GM04503 (cell line): ENCODE measurements around the gene CDKAL1.
"Not testable (repeated sequence)": the region's sequence is repeated elsewhere in the genome, so short reads cannot be mapped to it uniquely, and the experiment has no call there.

ENCODE experiments used
- DNase-seq: peaks from one replicate; pipeline ENCODE4 v3.0.0-alpha.2; 2012; ENCODE audit warnings: low read depth

The CDKAL1 gene

DNA sequence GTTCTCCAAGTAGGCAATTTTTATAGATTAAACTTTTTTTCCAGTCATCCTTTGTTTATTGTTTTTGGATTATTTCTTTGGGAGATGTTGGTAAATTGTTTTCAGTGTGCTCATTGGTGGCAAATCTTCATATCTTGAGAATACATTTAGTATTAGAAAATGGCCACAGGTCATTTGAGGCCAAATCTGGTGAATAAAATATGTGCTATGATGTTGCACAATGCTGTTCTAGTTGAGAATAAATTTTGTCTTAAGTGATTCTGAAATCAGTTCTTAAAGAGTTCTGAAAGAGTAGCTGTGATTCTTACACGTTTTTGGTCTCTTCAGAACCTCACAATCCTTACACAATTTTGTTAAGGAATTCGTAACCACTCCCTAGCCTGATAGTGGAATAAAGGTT lies 20.1 kb downstream of the CDKAL1 start:
- DNase-seq = no peak

- no peak for DNase-seq
These were observed 20.6 kb downstream of the CDKAL1 start for GRCh38 chr6:20554817-20555216.

- no peak for DNase-seq
These were observed 25.8 kb downstream of the CDKAL1 start for GRCh38 chr6:20559924-20560551.

GRCh38 chr6:20563377-20563776 lies 29.1 kb downstream of the CDKAL1 start:
- no peak for DNase-seq

DNA sequence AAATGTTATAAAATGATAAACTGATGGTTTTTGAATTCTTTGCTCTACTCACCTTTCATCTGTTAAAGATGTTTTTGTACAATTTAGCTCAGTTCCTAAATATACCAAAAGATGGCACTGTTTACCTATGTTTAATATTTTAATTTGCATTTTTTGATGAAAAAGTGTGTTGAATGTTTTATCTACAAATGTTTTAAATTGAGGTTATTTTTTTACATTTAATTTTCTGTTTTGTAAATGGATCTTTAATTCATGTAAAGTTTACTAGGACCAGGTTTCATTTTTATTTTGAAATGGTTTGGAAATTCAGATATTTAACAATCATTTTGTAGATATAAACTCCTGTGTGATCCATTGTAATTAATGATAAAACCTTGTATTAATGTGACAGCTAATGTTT lies 30.0 kb downstream of the CDKAL1 start:
- no peak for DNase-seq

DNA sequence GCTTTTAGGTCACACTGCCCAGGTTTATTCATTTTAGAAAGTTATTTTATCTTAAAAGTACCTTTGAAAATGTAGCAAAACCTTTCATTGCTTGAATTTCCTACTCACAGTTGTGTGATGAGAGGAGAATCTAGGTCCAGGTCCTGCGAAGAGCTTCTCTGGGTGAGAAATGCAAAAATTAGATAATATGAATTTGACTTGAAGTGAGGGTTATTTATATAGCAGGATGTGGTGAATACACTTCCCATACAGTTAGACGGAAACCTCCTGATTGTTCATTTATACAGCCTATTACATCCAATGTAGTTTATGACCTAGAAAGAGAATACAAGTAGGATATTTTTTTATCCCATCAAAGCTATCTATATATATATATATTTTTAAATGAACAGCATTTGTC lies 30.5 kb downstream of the CDKAL1 start:
- DNase-seq = no peak

- no peak for DNase-seq
These were observed 31.1 kb downstream of the CDKAL1 start for GRCh38 chr6:20565342-20565741.

- no peak for DNase-seq
These were observed 31.9 kb downstream of the CDKAL1 start for GRCh38 chr6:20566109-20566508.

GRCh38 chr6:20569000-20569610 lies 34.8 kb downstream of the CDKAL1 start:
- no peak for DNase-seq

DNA sequence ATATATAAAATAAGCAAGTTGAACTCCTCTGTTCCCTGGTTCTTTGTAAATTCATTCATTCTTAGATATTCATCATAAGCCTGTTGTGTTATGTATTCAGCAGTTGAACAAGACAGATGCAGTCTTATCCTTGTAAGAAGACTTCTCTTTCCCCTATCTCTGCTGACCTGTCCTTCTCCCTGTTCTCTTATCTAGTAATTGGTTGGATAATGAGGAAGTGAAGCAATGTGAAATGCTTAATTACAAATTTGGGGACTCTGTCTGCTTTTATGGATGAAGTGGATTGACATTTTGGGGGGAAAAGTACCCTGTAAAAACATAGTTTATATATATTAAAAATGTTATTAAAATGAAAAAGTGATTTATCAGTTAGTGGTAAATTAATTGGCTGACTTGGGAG lies 37.0 kb downstream of the CDKAL1 start:
- DNase-seq = no peak

DNA sequence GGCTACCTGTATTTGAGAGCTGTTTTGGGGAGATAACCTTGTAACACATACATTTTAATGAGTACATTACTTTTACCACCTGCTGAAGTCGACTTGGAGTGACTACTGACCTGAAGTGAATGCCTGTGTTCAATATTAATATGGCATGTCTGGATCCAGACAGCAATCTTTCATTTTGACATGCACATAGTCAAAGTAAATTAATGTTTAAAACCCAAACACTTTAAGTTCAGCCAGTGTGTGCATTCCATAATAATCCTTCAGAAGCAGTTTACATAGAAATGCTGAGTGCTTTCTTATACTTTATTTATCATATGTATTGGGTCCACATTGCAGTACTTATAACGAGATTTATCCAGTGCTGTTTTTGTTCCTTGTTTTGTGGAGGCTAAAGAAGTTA lies 38.0 kb downstream of the CDKAL1 start:
- DNase-seq = no peak

DNA sequence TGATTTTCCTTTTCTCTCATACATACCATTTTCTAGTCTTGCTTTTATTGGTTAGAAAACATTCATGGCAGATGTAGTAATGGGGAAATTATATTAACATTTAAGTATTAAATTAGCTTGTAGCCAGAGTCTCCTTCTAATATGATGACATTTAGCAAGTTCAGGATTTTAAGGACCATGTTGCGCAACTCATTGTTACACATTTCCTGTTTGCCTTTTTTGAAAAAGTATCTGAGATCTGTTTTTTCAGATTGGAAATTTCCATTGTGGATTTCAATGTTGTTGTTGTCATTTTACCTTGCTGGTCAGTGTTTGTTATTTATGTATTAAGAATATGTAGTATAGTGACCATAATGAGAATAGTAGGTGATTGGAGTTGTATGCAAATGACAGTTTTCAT lies 38.7 kb downstream of the CDKAL1 start:
- DNase-seq = no peak

GRCh38 chr6:20574355-20574754 lies 40.1 kb downstream of the CDKAL1 start:
- DNase-seq = no peak

- no peak for DNase-seq
These were observed 40.9 kb downstream of the CDKAL1 start for GRCh38 chr6:20575125-20575524.

DNA sequence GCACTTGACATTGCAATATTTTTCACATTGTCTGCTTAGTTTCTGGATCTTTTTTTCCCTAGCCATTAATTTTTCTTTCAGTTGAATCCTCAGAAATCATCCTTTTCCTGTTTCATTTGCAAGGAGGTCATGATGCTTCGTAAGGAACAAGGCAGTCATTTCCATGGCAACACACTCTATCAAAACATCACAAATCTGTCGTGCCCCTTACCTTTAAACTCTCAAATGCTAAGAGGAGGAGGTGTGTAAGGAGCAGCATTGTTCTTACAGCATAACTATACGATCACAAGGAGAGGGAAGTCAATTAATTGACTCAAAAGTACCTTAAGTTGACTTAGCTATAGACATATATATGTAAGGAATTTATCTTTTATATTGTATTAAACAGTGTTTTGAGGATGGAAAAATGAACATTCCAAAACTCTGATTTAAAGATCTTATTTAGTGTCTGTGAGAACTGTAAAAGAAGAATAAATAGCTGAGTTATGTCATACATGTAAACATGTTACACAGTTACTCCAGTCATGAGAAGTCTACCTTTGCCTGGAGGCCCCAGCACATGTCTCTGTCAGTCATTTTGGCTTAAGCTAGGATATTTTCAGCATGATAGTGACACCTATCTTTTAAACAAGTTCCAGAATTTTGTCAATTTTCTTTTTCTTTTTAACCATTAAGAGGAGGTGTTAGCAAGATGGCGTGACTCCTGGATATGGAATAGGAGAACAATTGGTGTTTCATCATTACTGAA lies 41.6 kb downstream of the CDKAL1 start:
- no peak for DNase-seq

DNA sequence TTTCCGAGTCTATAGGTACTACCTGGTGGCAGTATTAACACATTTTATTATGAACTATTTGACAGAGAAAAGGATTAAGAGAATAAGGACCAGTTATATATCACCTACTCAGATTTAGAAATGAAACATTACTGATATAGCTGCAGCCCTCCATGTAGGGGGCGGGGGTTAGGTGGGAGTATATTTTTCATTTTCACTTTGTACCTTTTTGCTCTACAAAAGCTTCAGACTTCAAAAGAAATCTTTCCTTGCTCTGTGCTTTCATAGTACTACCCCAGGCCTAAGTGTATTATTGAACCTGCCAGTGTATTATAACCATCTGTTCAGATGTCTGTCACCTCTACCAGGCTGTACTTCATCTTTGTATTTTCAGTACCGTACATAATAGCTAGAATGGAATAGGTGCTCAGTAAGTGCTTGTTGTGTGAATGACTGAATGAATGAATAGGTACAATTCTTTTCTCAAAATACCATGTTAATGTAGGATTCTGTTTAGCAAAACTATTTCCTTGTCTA lies 43.0 kb downstream of the CDKAL1 start:
- no peak for DNase-seq

DNA sequence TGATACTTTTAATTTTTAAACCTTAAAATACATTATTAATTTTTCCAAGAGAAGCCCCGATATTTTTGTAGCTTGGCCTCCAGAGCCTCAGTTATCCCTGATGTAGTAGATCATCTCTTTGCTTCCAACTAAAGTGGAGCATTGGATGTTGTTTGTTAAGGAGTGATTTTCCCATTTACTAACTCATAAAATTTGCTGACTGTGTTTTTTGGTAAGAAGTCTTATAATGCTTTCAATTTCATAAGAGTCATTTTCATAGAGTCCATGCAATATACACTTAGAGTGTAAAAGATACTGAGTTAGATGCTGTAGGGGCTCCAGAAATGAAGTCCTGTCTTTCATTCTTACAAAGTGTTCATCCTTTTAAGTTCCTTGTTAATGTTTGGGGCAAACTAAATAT lies 46.8 kb downstream of the CDKAL1 start:
- no peak for DNase-seq

DNA sequence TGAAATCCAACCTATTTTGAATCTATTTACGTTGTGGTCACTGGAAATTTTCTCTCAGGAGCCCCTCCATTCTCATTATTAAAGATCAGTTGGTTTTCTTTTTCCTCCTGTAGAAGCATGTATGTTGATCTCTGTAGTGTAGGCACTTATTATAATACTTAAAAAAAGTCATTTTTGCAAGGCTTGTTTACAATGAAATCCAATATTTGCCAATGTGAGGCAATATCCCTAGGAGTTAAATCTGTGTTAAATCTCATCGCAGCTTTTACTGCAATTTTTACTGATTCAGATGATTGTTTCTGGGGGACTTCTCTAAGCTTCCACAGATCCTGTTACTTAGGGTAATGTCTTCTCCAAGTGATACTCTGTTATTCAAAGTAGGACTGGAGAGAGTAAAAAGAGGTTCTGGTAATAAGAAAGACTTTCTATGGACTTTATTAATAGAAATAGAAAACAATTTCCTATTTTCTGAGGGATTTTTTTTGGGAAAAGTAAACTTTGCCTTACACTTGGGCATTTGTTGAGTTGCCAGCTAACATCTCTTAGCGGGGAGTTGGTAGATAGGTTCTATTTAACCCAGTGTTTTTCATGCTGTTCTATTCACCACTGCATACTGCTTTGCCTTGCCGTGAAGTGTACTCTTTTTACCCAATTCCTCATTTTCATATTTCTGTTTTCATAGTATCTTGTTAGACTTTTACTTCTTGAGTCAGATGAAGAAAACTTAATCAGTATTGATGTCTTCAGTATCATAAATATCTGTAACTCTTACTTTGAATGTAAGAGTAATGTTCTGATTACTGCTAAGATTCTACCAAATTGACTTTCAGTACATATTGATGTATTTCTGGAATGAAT lies 48.6 kb downstream of the CDKAL1 start:
- DNase-seq = no peak

GRCh38 chr6:20583444-20583800 lies 49.2 kb downstream of the CDKAL1 start:
- DNase-seq = no peak

GRCh38 chr6:20584100-20584731 lies 50.0 kb downstream of the CDKAL1 start:
- no peak for DNase-seq

- no peak for DNase-seq
These were observed 55.0 kb downstream of the CDKAL1 start for GRCh38 chr6:20589266-20589665.

DNA sequence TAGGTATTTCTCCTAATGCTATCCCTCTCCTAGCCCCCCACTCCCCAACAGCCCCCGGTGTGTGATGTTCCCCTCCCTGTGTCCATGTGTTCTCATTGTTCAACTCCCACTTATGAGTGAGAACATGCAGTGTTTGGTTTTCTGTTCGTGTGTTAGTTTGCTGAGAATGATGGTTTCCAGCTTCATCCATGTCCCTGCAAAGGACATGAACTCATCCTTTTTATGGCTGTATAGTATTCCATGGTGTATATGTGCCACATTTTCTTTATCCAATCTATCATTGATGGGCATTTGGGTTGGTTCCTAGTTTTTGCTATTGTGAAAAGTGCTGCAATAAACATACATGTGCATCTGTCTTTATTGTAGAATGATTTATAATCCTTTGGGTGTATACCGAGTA lies 56.2 kb downstream of the CDKAL1 start:
- DNase-seq = not testable (repeated sequence)
